HEK293 (cell line): Measurements from ENCODE around the gene MCHR1.

Experiments
- ZNF473 ChIP-seq: fragments of 450-650 bp; formaldehyde crosslinking; IDR thresholded peaks from 2 replicates; pipeline ENCODE4 v1.5.1; 2017; ENCODE audit warnings: missing biosample characterization, missing genetic modification characterization
- TF ChIP-seq, protein P1 (sequence below): fragments of 450-650 bp; formaldehyde crosslinking; IDR thresholded peaks from 2 replicates; pipeline ENCODE4; 2016; ENCODE audit warnings: missing biosample characterization, missing genetic modification characterization

GRCh38 chr22:40651563-40652501 is 27.5 kb upstream of the MCHR1 start:
- TF ChIP-seq, protein P1, sequence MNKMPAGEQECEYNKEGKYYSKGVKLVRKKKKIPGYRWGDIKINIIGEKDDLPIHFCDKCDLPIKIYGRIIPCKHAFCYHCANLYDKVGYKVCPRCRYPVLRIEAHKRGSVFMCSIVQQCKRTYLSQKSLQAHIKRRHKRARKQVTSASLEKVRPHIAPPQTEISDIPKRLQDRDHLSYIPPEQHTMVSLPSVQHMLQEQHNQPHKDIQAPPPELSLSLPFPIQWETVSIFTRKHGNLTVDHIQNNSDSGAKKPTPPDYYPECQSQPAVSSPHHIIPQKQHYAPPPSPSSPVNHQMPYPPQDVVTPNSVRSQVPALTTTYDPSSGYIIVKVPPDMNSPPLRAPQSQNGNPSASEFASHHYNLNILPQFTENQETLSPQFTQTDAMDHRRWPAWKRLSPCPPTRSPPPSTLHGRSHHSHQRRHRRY (tag by site-specific recombination), result no peak
- no peak for TF ChIP-seq ZNF473 (tag by site-specific recombination)
